SK-MEL-5 (cell line): ENCODE measurements around the gene HSFX3. TPM values are rescaled to one million over a fixed set of nuclear protein-coding genes. Genes with fewer than 3 reads are reported as not detected.
"Not testable (repeated sequence)": the region's sequence is repeated elsewhere in the genome, so short reads cannot be mapped to it uniquely, and the experiment has no call there.

Experiments
- DNase-seq: peaks from one replicate; pipeline ENCODE4 v3.0.0-alpha.2; 2016; ENCODE audit warnings: low read depth, low spot score
- in situ Hi-C: cut with HindIII; loops from 2 replicates; pipeline ENCODE4 v1.10.0; 2016; ENCODE audit warnings: low sequenced_read_pairs, high pct_unique_total_duplicates, low pct_unique_long_range_greater_than_20kb
- total RNA-seq: library from RNA; depleted of rRNA; stranded (reverse); fragments of >200 nt; shearing (Covaris generic); gene quantifications from 2 replicates; pipeline ENCODE4 v1.2.3, GENCODE V29; 2014

HSFX3 gene
- total RNA-seq, 1 experiment from 2014 or later: not detected

GRCh38 chrX:149527705-149528104, 22.0 kb downstream of the HSFX3 start:
- peak; percentile 61 for DNase-seq
- in situ Hi-C loops: no loop called here

GRCh38 chrX:149526318-149527033, 23.2 kb downstream of the HSFX3 start:
- DNase-seq, in situ Hi-C loops: not testable (repeated sequence)

- in situ Hi-C loops, DNase-seq: not testable (repeated sequence)
Measured at GRCh38 chrX:149525903-149526302, 23.8 kb downstream of the HSFX3 start.

GRCh38 chrX:149525389-149525788, 24.3 kb downstream of the HSFX3 start:
- DNase-seq, in situ Hi-C loops: not testable (repeated sequence)

- in situ Hi-C loops: no loop called here
Measured at GRCh38 chrX:149522916-149523315, 26.8 kb downstream of the HSFX3 start.

GRCh38 chrX:149521438-149521837, 28.3 kb downstream of the HSFX3 start:
- in situ Hi-C loops: no loop called here
- DNase-seq: no peak

More at GRCh38 chrX:149522916-149523315, 26.8 kb downstream of the HSFX3 start:
- DNase-seq: no peak

GRCh38 chrX:149520636-149521277, 29.0 kb downstream of the HSFX3 start:
- in situ Hi-C loops, DNase-seq: not testable (repeated sequence)

- in situ Hi-C loops: no loop called here
- DNase-seq: no peak
Measured at GRCh38 chrX:149518236-149518635, 31.5 kb downstream of the HSFX3 start.

GRCh38 chrX:149517308-149517707, 32.4 kb downstream of the HSFX3 start:
- DNase-seq: no peak
- in situ Hi-C loops: no loop called here

GRCh38 chrX:149516604-149517003, 33.1 kb downstream of the HSFX3 start:
- in situ Hi-C loops: no loop called here
- no peak for DNase-seq

- in situ Hi-C loops: no loop called here
- no peak for DNase-seq
Measured at GRCh38 chrX:149515954-149516602, 33.6 kb downstream of the HSFX3 start.

- in situ Hi-C loops: no loop called here
- no peak for DNase-seq
Measured at GRCh38 chrX:149513825-149514428, 35.8 kb downstream of the HSFX3 start.

GRCh38 chrX:149512225-149512885, 37.4 kb downstream of the HSFX3 start:
- peak; percentile 77 for DNase-seq
- in situ Hi-C loops: no loop called here

GRCh38 chrX:149511081-149511480, 38.6 kb downstream of the HSFX3 start:
- in situ Hi-C loops: no loop called here
- DNase-seq: no peak

- DNase-seq: peak; percentile 22
- in situ Hi-C loops: no loop called here
Measured at GRCh38 chrX:149510386-149510785, 39.3 kb downstream of the HSFX3 start.

- in situ Hi-C loops: no loop called here
- no peak for DNase-seq
Measured at GRCh38 chrX:149508467-149508866, 41.3 kb downstream of the HSFX3 start.

GRCh38 chrX:149506349-149506748, 43.4 kb downstream of the HSFX3 start:
- in situ Hi-C loops: no loop called here
- DNase-seq: no peak

- DNase-seq: no peak
- in situ Hi-C loops: no loop called here
Measured at GRCh38 chrX:149505671-149506070, 44.1 kb downstream of the HSFX3 start.
